Hepatocyte (in vitro differentiated cells): ENCODE data around the gene MAN1B1. TPM values are rescaled to one million over a fixed set of nuclear protein-coding genes. Genes with fewer than 3 reads are reported as not detected.

Experiments
- DNase-seq: peaks from one replicate; pipeline ENCODE4 v3.0.0-alpha.2; 2016; ENCODE audit warnings: low spot score
- H2AFZ ChIP-seq: fragments of 200-600 bp; sonication (generic); 2 replicates; pipeline ENCODE4 v1.6.0; 2016; ENCODE audit warnings: antibody characterized with exemption, mild to moderate bottlenecking
- H3K27ac ChIP-seq: fragments of 200-600 bp; sonication (generic); 2 replicates; pipeline ENCODE4 v1.5.1; 2016; ENCODE audit warnings: mild to moderate bottlenecking
- H3K27me3 ChIP-seq: fragments of 200-600 bp; sonication (generic); 2 replicates; pipeline ENCODE4 v1.6.1; 2016
- H3K36me3 ChIP-seq: fragments of 200-600 bp; sonication (generic); replicated peaks from 2 replicates; pipeline ENCODE4 v1.5.1; 2016; ENCODE audit warnings: low read depth; ENCODE audit not compliant: insufficient read depth
- H3K4me1 ChIP-seq: fragments of 200-600 bp; sonication (generic); 2 replicates; pipeline ENCODE4 v1.5.1; 2016; ENCODE audit warnings: mild to moderate bottlenecking, moderate library complexity; ENCODE audit not compliant: insufficient read depth
- H3K4me2 ChIP-seq: fragments of 200-600 bp; sonication (generic); 2 replicates; pipeline ENCODE4 v1.6.0; 2016
- H3K4me3 ChIP-seq: fragments of 200-600 bp; sonication (generic); 2 replicates; pipeline ENCODE4 v1.5.1; 2016; ENCODE audit warnings: mild to moderate bottlenecking
- H3K79me2 ChIP-seq: fragments of 200-600 bp; sonication (generic); 2 replicates; pipeline ENCODE4 v1.6.0; 2017; ENCODE audit warnings: mild to moderate bottlenecking
- H3K9me2 ChIP-seq: fragments of 200-600 bp; sonication (generic); replicated peaks from 2 replicates; pipeline ENCODE4 v1.6.0; 2017; ENCODE audit warnings: mild to moderate bottlenecking; ENCODE audit not compliant: insufficient read depth
- H3K9me3 ChIP-seq: fragments of 200-600 bp; sonication (generic); 2 replicates; pipeline ENCODE4 v1.5.1; 2016; ENCODE audit warnings: low read depth, mild to moderate bottlenecking
- H4K20me1 ChIP-seq: fragments of 200-600 bp; sonication (generic); 2 replicates; pipeline ENCODE4 v1.6.0; 2016; ENCODE audit warnings: mild to moderate bottlenecking; ENCODE audit not compliant: insufficient read depth, poor library complexity, severe bottlenecking
- CTCF ChIP-seq: fragments of 200-600 bp; sonication (generic); IDR thresholded peaks from 2 replicates; pipeline ENCODE4 v1.5.1; 2016; ENCODE audit warnings: antibody characterized with exemption, mild to moderate bottlenecking; ENCODE audit not compliant: poor library complexity
- EZH2 ChIP-seq: fragments of 200-600 bp; sonication (generic); IDR thresholded peaks from 2 replicates; pipeline ENCODE4 v1.6.1; 2016; ENCODE audit warnings: antibody characterized with exemption, mild to moderate bottlenecking, borderline replicate concordance
- EZH2phosphoT487 ChIP-seq: fragments of 200-600 bp; sonication (generic); IDR thresholded peaks from one replicate; pipeline ENCODE4 v1.6.1; 2018; ENCODE audit warnings: antibody characterized with exemption, mild to moderate bottlenecking, low read depth, moderate library complexity; ENCODE audit not compliant: unreplicated experiment, severe bottlenecking
- WGBS: methylation state at CpG from one replicate; pipeline ENCODE4 v1.1.6; 2016; ENCODE audit warnings: low lambda C conversion rate; ENCODE audit errors: missing lambda C conversion rate; 5-methylcytosine and 5-hydroxymethylcytosine counted together
- polyA plus RNA-seq: library from polyadenylated mRNA; unstranded; fragments of >200 nt; fragmentation: Nextera tagmentation; extraction: Ambion mirVana; gene quantifications from 2 replicates; pipeline ENCODE4 v1.2.1, GENCODE V29; 2016
- total RNA-seq: library from RNA; depleted of rRNA; stranded (reverse); fragments of >200 nt; gene quantifications from 2 replicates; pipeline ENCODE4 v1.2.3, GENCODE V29; 2014

MAN1B1 gene
- total and polyA plus RNA-seq, 2 experiments from 2014 or later = 60.8 to 94.2 TPM

DNA sequence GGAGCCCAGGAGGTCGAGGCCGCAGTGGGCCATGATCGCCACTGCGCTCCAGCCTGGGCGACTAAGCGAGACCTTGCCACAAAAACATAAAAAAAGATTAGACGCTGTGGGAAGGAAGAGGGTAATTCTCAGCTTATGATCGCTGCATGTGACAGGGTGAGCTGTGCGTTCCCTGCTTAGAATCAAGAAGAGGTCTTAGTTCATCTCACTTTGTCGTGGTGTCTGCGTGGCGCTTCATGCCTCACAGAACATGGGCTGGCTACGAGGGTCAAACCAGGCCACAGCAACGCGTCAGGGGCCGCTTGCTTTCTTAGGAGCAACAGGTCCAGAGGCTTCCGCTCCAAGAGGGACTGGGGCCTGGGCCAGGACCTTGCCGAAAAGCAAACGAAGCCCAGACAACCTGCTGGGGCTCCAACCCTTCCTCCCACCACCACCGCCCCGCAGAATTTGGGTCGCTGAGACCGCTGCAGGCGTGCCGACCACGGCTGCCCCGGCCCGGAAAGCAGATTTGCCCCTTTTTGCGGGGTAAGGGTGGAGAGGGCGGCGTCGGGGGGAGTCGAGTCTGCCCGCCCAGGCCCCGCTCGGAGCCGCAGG, 42.2 kb downstream of the MAN1B1 start:
- 35% methylated on average over 23 of the region's 37 CpGs for WGBS
- Histone ChIP-seq H4K20me1 (no peaks in the 10 kb centered on the region), H3K27me3 (no peaks in the 10 kb centered on the region), H3K9me2 (no peaks in the 10 kb centered on the region), H3K4me3 (peak overlapping the region; percentile 62), H3K4me2 (peak overlapping the region; percentile 94), H3K27ac (peak overlapping the region; percentile 71), H2AFZ (peak overlapping the region; percentile 46), H3K79me2 (peaks cover 43% of the 10 kb centered on the region), H3K9me3 (no peaks in the 10 kb centered on the region), H3K36me3 (no peaks in the 10 kb centered on the region), H3K4me1 (peaks cover 18% of the 10 kb centered on the region)
- DNase-seq = no peak
- TF ChIP-seq CTCF = no peak
- no peak for TF ChIP-seq EZH2
- no peak for TF ChIP-seq EZH2phosphoT487

DNA sequence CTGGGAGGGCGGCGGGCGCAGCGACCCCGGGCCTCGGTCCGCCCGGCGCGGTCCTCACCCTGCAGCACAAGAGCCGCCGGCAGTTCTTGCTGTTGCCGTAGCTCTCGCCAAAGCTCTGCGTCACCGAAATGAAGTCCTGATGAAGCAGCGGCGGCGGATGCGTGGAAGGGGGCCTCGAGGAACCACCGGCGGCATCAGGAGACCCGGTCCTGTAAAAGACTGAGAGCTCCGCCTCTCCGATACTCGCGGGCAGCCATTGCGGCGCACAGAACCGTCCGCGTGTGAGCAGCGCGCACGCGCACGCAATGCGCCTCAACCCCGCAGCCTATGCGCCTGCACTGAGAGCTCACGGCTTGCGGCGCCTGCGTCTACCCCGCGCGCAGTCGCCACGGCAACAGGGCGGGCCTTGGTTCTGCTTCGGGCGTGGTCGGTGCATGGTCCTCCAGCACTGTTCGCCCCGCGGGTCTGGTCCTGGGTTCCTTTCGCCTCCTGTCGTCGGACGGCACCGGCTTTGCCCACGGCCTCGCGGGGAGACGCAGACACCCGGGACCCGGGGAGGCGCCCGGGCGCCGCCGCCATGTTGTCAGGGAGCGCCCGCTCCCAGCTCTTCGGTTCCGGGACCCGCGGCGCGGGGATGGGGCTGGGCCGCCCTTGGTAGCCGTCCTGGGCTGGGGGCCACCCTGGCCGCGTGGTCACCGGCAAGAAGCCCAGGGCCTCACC, 42.8 kb downstream of the MAN1B1 start:
- H3K4me3 ChIP-seq = peak overlapping the region; percentile 62
- no peaks in the 10 kb centered on the region for H3K27me3 ChIP-seq
- H3K9me2 ChIP-seq = no peaks in the 10 kb centered on the region
- H4K20me1 ChIP-seq = no peaks in the 10 kb centered on the region
- WGBS = 0% methylated on average over 67 of the region's 86 CpGs
- no peaks in the 10 kb centered on the region for H3K9me3 ChIP-seq
- peak overlapping the region; percentile 71 for H3K27ac ChIP-seq
- TF ChIP-seq EZH2phosphoT487 (no peak), CTCF (no peak)
- H3K4me1 ChIP-seq = peaks cover 18% of the 10 kb centered on the region
- H3K4me2 ChIP-seq = peak overlapping the region; percentile 94
- H3K79me2 ChIP-seq = peaks cover 37% of the 10 kb centered on the region
- no peaks in the 10 kb centered on the region for H3K36me3 ChIP-seq
- peak overlapping the region; percentile 46 for H2AFZ ChIP-seq
- peak; percentile 95 for DNase-seq

- Histone ChIP-seq H3K9me2 (no peaks in the 10 kb centered on the region), H2AFZ (peak overlapping the region; percentile 46), H3K36me3 (no peaks in the 10 kb centered on the region), H3K4me1 (peaks cover 18% of the 10 kb centered on the region), H4K20me1 (no peaks in the 10 kb centered on the region), H3K27me3 (no peaks in the 10 kb centered on the region), H3K4me2 (peak overlapping the region; percentile 94), H3K9me3 (no peaks in the 10 kb centered on the region), H3K79me2 (peaks cover 30% of the 10 kb centered on the region), H3K4me3 (peak overlapping the region; percentile 62), H3K27ac (peak overlapping the region; percentile 46)
- TF ChIP-seq EZH2phosphoT487 (no peak), EZH2 (no peak), CTCF (no peak)
- DNase-seq = no peak
- WGBS = 7% methylated on average over 54 of the region's 58 CpGs
Observed at GRCh38 chr9:137130176-137130755, 43.5 kb downstream of the MAN1B1 start.
